Left kidney (tissue), 2 donors: ENCODE data around the gene DNAAF2. TPM values are rescaled to one million over a fixed set of nuclear protein-coding genes. Genes with fewer than 3 reads are reported as not detected.
"Not testable (repeated sequence)": the region's sequence is repeated elsewhere in the genome, so short reads cannot be mapped to it uniquely, and the experiment has no call there.

ENCODE experiments used
- DNase-seq: peaks from one replicate; pipeline ENCODE4 v3.0.0-alpha.2; 2013
- polyA plus RNA-seq: library from polyadenylated mRNA; unstranded; fragments of 120-200 nt; gene quantifications from one replicate; pipeline ENCODE4 v1.2.1, GENCODE V29; 2013; ENCODE audit not compliant: insufficient read length

The DNAAF2 gene
- polyA plus RNA-seq, 1 donor = 17.5 TPM

DNA sequence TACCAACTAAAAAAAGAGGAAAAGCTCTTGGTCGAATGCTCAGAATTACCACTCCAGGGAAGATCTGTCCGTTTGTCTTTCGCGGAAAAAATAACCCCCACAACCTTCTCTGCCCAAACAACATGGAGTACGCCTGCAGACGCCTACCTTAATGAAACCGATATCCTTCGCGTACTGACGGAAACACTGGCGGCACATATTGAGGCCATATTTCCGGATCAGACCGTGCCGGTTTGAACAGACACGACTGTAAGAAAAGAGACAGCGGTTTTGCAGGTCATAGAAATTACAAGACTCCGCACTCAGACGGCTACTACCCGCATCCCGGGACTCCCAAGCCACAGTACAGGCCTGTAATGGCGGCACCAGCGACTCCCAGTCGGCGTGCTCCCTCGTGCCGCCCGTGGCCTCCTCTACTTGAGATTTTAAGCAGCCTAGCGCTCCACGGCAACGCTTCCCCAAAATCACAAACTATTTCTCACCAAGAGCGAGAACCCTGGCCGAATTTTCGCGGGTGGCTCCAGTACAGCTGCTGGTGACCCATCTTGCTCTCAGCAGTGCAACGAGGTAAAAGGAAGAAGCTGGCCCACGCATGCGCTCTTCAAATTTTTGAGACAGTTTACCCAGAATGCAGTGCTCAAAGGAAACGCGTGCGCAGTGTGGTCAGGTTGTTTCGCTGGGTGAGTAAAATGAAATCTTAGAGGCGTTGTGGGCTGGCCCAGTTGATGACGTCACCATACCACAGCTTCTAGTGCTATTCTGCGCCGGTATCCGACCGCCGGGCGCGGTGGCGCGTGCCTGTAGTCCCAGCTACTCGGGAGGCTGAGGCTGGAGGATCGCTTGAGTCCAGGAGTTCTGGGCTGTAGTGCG, 49.0 kb downstream of the DNAAF2 start, which contains the start of gene RPS29:
Gene RPS29 (minus strand): TSS at position 578 of the 870 bp plus-strand sequence. CDS start 34 bp downstream, at position 544.
- DNase-seq = peak; percentile 100

DNA sequence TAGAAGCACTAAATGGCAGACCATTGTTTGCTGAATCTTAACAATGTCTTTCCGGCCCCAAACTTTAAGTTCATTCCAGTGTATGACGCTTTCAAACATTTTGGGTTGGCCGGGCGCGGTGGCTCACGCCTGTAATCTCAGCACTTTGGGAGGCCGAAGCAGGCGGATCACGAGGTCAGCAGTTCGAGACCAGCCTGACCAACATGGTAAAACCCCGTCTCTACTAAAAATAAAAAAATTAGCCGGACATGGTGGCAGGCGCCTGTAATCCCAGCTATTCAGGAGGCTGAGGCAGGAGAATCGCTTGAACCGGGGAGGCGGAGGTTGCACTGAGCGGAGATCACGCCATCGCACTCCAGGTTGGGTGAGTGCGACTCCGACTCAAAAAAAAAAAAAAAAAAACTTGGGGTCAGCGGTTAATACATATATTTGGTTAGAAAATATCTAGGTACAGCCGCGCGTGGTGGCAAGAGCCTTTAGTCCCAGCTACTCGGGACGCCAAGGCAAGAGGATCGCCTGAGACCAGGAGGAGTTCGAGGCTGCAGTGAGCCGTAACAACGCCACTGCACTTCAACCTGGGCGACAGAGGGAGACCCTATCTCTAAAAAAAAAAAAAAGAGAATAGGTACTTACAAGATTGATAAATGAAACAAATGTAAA, 49.9 kb downstream of the DNAAF2 start:
- DNase-seq = not testable (repeated sequence)

DNA sequence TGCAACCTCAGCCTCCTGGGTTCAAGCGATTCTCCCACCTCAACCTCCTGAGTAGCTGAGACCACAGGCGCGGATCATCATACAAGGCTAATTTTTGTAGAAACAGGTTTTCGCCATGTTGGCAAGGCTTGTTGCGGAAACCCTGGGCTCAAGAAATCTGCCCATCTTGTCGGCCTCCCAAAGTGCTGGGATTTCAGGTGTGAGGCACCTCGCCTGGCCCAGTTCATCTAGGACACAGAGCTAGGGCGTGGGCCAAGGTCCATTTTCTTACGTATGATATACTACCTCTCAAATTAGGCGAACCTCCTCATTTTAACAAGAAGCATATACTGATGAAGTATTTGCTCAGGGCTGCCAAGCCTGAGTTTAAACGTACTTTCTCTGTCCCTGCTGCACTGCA, 51.0 kb downstream of the DNAAF2 start:
- no peak for DNase-seq

DNA sequence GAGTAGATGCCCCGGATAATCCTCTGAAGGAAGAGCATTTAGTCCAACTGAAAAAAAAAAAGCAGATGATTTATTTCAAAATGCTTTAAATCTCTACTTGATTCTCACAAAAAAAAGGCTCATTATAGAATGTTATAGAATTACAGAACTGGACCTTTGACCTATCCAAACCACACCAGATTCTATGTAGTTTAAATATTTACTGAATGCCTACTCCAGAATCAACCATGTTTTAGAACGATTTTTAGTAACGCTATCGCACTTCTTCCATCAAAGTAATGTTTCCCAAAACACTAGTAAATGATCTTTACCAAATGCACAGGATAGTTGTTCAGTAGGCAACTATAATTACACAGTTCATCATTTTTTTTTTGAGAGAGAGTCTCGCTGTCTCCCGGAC, 51.4 kb downstream of the DNAAF2 start:
- DNase-seq = no peak

DNA sequence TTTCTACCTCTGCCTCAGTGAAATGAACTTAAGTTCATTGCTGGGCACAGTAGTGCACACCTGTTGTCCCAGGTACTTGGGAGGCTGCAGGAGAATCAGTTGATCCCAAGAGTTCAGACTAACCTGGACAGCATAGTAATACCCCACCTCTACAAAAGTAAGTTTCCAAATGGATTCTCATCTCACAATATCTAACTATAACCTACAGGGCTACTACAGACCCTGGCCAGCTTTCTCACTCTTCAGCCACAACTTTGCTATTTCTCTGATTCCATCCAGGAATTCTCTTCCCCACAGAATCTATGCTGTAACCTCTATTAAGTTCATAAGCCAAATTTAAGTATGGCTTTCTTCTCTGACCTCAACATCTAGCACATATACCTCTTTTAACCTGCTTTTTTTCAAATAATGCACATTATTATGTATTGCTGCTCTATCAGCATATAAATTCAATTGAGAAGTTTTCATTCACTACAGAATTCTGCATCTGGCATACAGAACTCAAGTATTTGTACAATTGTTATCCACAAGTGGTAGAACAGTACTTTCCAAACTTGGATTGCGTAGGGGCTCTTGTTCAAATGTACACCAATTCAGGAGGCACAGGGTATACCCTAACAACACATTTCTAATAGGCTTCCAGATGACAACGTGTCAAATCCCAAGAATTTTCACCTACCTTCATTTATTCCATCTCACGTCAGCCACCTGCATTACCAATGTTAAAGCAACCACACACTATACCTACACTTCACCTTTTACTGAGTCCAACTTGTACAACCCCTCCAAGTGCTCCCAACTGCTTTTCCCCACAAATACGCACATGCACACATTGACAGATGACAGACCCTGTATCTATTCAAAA, 52.7 kb downstream of the DNAAF2 start:
- no peak for DNase-seq

DNA sequence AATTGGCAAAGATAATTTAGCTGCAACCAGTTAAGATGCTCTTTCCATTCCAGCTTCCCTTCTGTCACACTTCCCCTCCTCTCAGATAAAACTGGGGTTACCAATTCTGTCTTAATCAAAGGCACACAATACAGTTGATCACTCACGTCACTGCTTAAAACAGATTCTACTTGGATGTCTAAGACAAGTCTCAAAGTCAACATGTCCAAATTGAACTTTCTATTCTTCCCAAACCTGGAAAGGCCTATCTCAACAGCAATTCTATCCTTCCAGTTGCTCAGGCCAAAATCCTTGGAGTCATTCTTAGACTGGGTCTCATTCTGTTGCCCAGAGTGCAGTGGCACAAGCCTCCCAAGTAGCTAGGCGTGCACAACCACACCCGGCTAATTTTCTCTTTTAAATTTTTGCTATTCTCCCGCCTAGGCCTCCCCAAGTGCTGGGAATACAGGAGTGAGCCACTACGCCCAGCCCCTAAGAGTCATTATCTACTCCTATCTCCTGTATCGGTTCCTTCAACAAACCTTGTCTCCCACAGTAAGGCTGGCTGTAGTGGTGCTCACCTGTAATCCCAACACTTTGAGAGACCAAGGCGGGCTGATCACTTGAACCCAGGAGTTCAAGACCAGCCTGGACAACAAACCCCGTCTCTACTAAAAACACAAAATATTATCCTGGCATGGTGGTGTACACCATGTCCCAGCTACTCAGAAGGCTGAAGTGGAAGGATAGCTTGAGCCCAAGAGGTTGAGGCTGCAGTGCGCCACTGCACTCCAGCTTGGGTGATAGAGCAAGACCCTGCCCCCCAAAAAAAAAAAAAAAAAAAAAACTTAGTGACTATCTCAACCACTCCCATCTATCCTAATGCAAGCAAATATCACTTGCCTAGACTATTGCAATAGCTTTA, 53.6 kb downstream of the DNAAF2 start:
- DNase-seq = no peak

DNA sequence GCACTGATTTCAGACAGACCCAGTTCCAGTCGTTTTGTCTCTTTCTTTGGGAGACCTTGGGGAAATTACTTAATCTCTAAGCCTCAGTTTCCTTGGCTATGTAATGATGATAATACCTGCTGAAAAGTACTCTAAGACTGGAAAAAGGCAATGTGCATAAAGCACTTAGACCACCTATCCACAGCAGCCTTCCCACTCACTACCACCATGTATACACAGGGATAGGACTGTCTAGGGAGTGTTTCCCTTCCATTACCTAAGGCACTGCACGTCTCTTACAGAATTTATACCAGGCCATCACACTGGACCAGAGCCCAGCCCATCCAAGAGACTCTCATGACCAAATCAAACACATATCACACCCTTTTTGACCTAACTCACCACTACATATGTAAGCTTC, 55.2 kb downstream of the DNAAF2 start:
- DNase-seq = no peak

DNA sequence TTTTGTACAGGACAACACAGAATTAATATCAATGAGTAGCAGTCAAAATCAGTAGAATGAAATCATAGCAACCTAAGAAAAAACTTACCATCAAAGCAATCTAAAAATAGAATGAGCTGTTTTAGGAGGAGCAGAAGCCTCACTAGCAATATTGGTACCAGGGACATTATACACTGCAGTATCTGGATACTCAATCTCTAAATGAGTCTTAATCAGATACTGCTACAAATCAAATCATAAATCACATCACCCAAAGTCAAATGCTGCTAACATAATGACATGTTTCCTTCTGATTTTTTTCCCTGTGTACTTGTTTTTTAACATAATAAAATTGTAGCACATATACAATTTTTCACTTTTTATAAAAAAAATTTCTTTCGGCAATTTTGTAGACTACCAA, 56.9 kb downstream of the DNAAF2 start:
- DNase-seq = no peak

Other genes with a start within 250 kb of the DNAAF2 start
- gene RPS29, start 48.9 kb downstream of the DNAAF2 start, polyA plus RNA-seq = 1,314 TPM
- 17.5 TPM for gene LRR1, start 36.3 kb downstream of the DNAAF2 start, polyA plus RNA-seq
- 196 TPM for gene RPL36AL, start 14.6 kb downstream of the DNAAF2 start, polyA plus RNA-seq
- 4.4 TPM for gene MGAT2, start 14.4 kb downstream of the DNAAF2 start, polyA plus RNA-seq
- gene POLE2, start 53.0 kb upstream of the DNAAF2 start, polyA plus RNA-seq = 34.7 TPM
- 7.5 TPM for gene KLHDC1, start 57.9 kb upstream of the DNAAF2 start, polyA plus RNA-seq
- 174 TPM for gene KLHDC2, start 132.9 kb upstream of the DNAAF2 start, polyA plus RNA-seq
- gene NEMF, start 217.5 kb upstream of the DNAAF2 start, polyA plus RNA-seq = 97.8 TPM